Measurements from ENCODE around the gene TPSG1.
"Not testable (repeated sequence)": the region's sequence is repeated elsewhere in the genome, so short reads cannot be mapped to it uniquely, and the experiment has no call there.

TPSG1 gene

DNA sequence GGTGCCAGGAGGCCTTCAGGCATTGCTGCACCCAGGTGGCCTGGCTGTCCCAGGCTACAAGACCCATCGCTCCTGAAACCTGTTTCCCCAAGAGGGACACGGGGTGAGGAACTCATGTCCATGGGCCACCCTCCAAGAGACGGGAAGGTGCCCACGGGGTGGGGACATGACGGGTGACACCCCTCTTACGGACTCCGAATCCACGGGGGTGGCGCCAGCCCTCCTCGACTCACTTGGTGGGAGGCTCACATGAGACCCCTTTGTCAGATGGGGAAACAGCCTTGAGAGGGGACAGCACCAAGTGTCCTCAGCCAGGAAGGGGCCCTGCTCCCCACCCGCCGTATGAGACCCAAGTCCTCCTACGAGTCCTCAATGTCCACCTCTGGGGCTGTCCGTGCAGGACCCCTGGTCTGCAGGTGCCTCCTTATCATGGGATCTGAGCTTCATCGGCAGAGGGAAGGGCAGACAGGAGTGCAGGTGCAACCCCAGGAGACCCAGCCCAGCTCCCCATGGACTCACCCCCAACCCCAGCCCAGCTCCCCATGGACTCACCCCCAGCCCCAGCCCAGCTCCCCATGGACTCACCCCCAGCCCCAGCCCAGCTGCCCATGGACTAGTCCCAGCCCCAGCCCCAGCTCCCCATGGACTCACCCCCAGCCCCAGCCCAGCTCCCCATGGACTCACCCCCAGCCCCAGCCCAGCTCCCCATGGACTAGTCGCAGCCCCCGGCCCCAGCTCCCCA, 5.6 kb upstream of the TPSG1 start:
- not testable (repeated sequence) for DNase-seq (ENCODE audit: low spot score)

DNA sequence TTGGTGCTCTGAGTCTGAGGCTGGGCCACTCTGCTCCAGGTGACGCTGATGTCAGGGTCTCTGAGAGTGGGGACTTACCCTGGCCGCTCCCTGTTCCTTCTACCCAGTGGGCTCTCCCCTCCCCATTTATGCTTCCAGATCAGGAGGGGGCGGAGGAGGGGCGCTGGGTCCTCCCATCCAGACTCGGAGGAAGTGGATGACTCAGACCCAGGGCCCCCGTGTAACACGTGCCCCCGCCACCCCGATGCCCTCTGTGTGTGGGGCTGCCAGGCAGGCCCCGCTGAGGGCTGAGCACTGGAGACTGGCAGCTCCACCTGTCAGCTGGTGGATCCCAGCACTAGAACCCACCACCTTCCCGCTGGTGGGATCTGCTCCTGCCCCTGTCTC, 5.0 kb upstream of the TPSG1 start, which contains the start of gene TPSB2:
TSS of gene TPSB2 (minus strand) at position 101 of the 387 bp plus-strand sequence. CDS start 233 bp downstream, outside the sequence.
- DNase-seq (ENCODE audit: low spot score), result not testable (repeated sequence)

- DNase-seq (ENCODE audit: low spot score), result not testable (repeated sequence)
Measured at GRCh38 chr16:1229476-1229875, 4.4 kb upstream of the TPSG1 start.

GRCh38 chr16:1228227-1228626, 3.2 kb upstream of the TPSG1 start:
- DNase-seq (ENCODE audit: low spot score), result not testable (repeated sequence)

DNA sequence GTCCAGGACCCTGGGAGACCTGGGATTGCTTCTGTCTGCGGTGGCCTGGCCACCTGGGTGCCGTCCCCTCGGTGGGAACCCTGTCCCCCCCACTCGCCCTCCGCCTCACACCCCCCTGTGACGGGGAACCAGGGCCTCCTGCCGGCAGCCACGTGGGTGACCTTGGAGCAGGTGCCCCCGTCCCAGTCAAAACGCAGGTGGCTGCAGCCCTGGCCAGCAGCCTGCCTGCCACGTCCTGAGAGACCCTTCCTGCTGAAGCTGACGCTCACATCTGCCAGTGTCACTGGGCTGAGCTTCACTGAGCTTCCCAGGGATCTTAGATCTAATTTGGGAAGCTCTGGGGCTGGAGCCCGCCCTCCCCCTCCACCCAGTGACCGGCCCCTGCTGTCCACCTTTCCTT, 1.6 kb upstream of the TPSG1 start:
- DNase-seq (ENCODE audit: low spot score), result not testable (repeated sequence)

GRCh38 chr16:1225728-1226311, 752 bp upstream of the TPSG1 start:
- not testable (repeated sequence) for DNase-seq (ENCODE audit: low spot score)

DNA sequence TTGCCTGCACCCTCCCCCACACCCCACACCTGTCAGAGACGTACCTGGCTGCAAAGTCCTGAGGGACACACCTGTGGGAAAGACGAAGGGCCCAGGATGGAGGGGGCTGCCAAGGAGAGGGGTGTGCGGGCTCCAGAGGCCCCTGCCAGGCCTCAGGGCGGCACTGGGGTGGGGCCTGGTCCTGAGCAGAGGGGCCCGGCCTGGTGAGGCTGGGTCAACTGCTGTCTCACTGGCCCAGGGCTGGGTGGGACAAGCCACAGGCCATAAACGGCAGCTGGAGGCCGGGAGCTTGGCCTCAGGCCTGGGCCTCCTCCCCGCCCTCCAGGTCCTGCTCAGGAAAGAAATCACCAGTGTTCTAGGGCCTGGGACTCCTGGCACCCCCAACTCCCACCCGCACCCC, 510 bp downstream of the TPSG1 start:
- no peak for DNase-seq (ENCODE audit: low spot score)

GRCh38 chr16:1223355-1224214, 1.5 kb downstream of the TPSG1 start:
- no peak for DNase-seq (ENCODE audit: low spot score)

DNA sequence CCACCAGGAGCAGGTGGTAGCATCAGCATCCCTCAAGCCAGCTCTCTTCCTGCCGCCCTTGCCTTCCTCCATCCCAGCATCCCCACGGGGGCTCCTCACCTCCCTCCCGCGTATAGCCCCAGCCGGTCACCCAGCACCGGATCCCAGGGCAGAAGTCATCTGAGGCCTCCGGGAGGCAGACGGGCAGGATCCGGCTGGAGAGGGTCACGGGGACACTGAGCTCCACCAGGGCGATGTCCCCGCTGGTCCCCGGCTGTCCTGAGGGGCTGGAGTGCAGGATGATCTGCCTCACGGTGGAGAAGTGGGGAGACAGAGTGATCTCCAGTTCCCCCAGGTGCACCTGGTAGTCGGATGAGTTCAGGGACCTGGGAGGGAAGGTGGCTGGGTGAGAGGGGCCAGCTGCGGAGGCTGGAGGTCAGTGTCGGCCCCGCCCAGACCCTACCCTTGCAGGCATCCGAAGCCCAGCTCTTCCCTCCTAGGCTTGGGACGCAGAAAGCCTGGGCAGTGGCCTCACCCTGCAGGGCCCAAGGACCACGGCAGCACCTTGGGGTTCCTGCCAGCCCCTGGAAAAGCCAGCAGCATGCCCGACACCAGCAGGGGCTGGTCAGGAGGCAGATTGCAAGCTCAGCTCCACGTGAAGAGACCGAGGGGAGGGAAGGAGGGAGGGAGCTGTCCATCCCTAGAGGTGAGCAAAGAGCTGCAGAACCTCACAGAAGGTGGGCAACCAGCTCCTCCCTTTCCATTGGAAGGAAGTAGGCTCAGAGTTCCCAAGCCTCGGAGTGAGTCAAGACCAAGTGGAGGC, 2.3 kb downstream of the TPSG1 start:
- no peak for DNase-seq (ENCODE audit: low spot score)

DNA sequence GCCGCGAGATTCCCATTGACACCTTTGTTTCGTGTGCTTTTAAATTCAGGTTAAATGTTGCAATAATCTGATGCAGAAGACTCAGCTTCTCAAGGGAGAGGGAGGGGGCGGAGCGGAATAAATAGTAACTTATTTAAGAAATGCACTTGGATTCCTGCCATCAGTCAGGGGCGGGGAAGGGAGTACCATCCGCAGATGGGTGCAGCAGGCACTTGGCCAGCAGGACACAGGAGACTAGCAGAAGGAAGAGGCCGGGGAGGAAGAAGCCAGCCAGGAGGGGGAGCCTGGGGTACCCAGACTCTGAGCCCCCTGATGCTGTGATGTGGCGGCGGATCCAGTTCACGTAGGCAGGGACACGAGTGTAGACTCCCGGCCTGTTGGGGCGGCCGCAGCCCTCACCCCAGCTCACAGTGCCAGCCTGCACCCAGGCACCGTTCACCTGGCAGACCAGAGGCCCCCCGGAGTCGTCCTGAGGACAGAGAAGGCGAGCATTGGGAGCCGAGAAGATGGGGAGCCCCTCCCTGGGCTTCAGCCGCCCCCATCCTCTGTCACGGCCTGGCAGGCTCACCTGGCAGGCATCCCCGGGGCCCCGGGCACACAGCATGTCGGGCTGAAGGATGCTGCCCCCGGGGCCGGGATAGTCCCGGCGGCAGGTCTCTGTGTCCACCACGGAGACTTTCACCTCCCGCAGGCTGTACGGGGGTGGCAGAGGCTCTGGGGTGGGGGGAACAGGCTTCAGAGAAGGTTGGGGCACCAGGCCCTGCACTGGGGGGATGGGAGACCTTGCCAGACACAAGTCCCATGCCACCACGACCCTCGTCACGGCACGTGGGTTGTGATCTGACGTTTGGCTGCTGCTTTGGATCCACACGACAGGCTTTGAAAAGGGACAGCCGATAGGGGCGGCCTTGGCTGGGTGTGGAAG, 3.2 kb downstream of the TPSG1 start:
- DNase-seq (ENCODE audit: low spot score), result no peak

DNA sequence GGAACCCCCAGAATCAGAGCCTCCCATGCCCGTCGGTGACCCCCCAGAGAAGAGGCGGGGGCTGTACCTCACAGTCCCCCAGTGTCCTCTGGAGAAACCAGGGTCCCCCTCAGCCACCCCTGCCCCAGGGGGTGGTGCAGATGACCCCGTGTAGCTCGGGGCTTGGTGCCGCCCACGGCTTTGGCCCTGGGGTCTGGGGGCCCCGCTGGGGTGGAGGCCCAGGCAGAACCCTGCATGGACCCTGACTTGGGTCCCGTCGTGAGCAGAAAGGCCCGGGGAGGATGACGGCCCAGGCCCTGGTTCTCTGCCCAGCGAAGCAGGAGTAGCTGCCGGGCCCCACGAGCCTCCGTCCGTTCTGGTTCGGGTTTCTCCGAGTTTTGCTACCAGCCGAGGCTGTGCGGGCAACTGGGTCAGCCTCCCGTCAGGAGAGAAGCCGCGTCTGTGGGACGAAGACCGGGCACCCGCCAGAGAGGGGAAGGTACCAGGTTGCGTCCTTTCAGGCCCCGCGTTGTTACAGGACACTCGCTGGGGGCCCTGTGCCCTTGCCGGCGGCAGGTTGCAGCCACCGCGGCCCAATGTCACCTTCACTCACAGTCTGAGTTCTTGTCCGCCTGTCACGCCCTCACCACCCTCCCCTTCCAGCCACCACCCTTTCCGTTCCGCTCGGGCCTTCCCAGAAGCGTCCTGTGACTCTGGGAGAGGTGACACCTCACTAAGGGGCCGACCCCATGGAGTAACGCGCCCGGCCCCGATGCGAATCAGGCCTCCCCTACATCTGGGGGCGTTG, 4.0 kb downstream of the TPSG1 start:
- no peak for DNase-seq (ENCODE audit: low spot score)

DNA sequence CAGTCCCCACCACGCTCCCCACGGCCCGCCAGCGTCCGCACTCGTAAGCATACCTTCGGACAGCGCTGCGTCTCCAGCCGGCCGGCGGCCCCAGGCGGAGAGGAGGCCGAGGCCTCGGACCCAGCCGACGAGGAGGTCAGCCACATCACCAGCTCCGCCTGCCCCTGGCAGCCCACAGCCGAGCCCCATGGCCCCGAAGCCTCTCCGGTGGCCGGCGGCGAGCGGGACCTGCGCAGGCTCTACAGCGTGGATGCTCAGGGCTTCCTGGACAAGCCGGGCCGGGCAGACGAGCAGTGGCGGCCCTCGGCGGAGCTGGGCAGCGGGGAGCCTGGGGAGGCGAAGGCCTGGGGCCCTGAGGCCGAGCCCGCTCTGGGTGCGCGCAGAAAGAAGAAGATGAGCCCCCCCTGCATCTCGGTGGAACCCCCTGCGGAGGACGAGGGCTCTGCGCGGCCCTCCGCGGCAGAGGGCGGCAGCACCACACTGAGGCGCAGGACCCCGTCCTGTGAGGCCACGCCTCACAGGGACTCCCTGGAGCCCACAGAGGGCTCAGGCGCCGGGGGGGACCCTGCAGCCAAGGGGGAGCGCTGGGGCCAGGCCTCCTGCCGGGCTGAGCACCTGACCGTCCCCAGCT, 4.9 kb downstream of the TPSG1 start:
- no peak for DNase-seq (ENCODE audit: low spot score)

DNA sequence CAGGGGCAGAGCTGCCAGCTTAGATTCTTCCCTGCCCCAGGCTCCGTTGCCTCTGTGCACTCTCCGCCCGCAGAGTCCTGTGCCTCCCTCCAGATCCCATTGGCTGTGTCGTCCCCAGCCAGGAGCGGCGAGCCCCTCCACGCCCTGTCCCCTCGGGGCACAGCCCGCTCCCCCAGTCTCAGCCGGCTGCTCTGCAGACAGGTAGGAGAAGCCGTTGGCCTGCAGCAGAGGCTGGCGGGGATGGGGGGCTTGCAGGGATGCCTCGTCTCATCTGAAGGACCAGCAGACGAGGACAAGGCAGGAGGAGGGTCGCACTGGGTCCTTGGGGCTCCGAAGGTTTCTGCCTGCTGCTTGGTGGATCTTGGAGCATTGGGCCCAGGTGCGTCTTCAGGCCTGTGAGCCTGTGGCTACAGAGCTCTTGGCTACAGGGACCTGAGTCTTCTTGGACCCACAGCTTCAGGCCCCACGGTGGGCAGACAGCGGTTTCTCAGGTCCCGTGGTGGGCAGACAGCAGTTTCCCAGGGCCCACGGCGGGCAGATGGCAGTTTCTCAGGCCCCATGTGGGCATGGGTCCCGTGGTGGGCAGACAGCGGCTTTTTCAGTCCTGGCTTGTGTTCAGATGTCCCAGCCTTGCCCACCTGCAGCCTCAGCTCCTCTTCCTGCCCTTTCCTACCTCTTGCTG, 6.0 kb downstream of the TPSG1 start:
- DNase-seq (ENCODE audit: low spot score), result no peak

GRCh38 chr16:1218061-1218929, 6.8 kb downstream of the TPSG1 start:
- DNase-seq (ENCODE audit: low spot score), result no peak

GRCh38 chr16:1217526-1217925, 7.5 kb downstream of the TPSG1 start:
- no peak for DNase-seq (ENCODE audit: low spot score)

GRCh38 chr16:1216681-1217400, 8.2 kb downstream of the TPSG1 start:
- no peak for DNase-seq (ENCODE audit: low spot score)

- no peak for DNase-seq (ENCODE audit: low spot score)
Measured at GRCh38 chr16:1216296-1216619, 8.8 kb downstream of the TPSG1 start.

All from SK-N-DZ (cell line).